Ovary (tissue), 3 donors: Measurements from ENCODE around the gene EVA1A.

Experiments
- EP300 ChIP-seq: sonication (generic); formaldehyde crosslinking; IDR thresholded peaks from one replicate; pipeline ENCODE4 v1.6.1; 2017; ENCODE audit warnings: antibody characterized with exemption
- POLR2A ChIP-seq: fragments of 450-650 bp; IDR thresholded peaks from one replicate; pipeline ENCODE4 v1.6.1; 2017; ENCODE audit warnings: antibody characterized with exemption, mild to moderate bottlenecking, moderate library complexity
- TF ChIP-seq, protein P1 (sequence below), 3 donors: fragments of 450-650 bp in 2 of 3; fragments of 200-600 bp in 1 of 3; IDR thresholded peaks; one replicate each; pipeline versions ENCODE4 v1.5.1 to v1.8.0; 2016 to 2022; ENCODE audit warnings: antibody characterized with exemption in 3 of 3, mild to moderate bottlenecking in 1 of 3
- donor health status: DM: no; HTN: no; CAD: no.

DNA sequence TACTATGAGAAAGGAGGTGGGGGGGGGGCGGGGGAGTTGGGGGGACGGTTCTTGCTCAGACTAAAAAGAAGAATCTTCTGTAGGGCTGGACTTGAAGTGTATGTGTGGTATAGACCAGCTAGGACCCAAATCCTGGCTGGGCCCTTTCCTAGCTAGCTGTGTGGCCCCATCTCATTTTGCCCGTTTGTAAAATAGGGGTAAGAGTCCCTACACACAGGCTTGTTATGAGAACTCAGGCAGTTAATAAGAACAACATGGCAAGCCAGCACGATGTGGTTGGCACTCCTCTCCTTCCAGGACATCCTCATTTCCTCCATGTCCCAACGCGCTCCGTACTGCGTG, 1.1 kb downstream of the EVA1A start:
- TF ChIP-seq, protein P1, sequence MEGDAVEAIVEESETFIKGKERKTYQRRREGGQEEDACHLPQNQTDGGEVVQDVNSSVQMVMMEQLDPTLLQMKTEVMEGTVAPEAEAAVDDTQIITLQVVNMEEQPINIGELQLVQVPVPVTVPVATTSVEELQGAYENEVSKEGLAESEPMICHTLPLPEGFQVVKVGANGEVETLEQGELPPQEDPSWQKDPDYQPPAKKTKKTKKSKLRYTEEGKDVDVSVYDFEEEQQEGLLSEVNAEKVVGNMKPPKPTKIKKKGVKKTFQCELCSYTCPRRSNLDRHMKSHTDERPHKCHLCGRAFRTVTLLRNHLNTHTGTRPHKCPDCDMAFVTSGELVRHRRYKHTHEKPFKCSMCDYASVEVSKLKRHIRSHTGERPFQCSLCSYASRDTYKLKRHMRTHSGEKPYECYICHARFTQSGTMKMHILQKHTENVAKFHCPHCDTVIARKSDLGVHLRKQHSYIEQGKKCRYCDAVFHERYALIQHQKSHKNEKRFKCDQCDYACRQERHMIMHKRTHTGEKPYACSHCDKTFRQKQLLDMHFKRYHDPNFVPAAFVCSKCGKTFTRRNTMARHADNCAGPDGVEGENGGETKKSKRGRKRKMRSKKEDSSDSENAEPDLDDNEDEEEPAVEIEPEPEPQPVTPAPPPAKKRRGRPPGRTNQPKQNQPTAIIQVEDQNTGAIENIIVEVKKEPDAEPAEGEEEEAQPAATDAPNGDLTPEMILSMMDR (IDR thresholded peaks at IDR 0.05), result no peak
- no peak for TF ChIP-seq POLR2A
- no peak for TF ChIP-seq EP300
